Measurements from ENCODE around the gene HCRTR1.

Gene HCRTR1

DNA sequence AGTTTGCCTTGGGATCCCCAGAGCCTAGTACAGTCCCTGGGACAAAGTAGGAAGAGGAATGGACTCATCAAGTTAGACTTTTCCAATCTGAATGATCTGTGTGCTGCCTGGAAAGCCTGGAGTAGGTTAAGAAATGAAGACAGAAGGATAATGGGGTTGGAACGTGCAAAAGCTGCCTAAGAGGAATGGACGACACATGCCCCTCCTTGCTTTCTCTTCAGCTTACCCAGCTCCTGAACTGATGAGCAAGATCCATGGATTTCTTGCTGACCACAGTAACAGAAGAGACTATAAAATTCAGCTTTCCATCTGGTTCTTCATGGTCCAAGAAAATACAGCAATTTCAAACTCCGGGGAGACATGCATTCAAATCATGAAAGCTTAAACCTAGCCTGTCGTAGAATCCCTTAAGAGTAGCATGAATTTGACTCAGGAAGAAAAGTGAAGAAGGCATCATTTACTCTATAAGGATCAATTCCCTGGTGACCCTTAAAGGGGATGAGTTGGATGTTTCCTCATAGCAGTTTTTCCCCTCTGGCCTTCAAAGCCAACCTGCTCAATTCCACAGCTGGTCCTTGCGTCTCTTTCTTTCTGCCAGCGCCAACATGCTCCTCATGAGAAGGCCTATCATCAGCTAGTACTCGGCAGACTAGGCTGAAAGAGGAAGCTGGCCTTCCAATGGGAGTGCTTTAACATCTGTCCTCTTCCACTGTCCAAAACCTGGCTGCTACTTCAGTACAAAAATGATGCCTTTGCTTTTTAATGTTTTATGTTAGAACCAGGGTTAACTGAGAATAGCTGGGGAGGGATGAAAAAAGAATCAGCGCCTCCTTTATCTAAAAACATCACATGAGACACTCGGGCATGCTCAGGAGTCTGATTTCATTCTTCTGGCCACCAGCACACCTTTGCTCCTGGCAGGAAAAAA, 32.9 kb downstream of the HCRTR1 start:
- no peak for DNase-seq (ENCODE audit: low read depth)

- DNase-seq (ENCODE audit: low read depth), result no peak
Observed at GRCh38 chr1:31651089-31651420, 33.6 kb downstream of the HCRTR1 start.

GRCh38 chr1:31651766-31652165, 34.3 kb downstream of the HCRTR1 start:
- no peak for DNase-seq (ENCODE audit: low read depth)

GRCh38 chr1:31652891-31653499, 35.5 kb downstream of the HCRTR1 start:
- no peak for DNase-seq (ENCODE audit: low read depth)

DNA sequence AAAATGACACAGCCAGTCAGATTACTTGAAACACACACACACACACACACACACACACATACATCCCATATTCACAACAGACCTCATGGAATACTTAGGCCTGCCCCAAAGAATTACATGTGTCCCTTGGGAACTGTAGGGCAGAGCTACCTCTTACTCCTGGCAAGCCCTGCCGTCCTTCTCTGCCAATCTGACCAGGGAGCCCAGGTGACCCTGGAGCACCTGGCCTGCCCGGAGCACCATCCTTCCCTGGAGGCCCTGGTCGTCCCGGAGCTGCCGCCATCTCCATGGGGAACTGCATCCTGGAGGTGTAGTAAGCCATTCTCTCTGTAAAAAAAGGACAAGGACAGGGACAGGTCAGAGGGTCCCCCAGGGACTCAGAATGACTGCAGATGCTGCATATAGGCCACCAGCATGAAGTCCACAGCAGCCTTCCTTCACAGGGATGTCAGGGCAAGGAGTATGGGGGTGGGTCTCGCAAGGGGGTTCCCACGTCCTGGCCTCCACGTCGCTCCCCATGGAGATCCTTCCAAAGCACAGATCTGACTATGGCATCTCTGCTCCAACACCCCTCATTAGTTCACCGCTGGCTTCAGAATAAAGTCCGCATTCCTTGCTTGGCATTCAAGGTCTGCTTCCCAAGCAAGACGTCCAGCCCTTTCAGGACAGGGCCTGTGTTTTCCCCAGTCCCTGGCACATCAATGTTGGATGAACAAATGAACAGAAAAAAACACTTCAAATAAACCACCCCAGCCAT, 36.4 kb downstream of the HCRTR1 start:
- no peak for DNase-seq (ENCODE audit: low read depth)

GRCh38 chr1:31654474-31654776, 36.9 kb downstream of the HCRTR1 start:
- no peak for DNase-seq (ENCODE audit: low read depth)

DNA sequence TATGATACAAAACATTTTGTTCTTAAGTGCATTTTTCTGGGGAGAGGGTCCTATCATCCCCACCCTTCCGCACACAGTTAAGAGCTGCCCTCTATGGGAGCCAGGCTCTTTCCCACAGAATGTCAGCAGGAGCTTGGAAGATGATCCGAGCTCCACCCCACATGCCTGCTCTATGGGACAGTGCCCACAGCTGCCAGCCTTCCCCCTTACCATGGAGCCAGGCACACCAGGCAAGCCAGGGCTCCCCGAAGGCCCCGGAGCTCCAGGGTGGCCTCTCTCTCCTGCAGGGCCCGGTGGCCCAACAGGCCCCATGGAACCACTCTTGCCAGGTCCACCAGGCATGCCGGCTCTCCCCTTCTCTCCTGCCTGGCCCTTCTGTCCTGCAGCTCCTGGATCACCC, 37.6 kb downstream of the HCRTR1 start:
- DNase-seq (ENCODE audit: low read depth), result no peak

- DNase-seq (ENCODE audit: low read depth), result no peak
Observed at GRCh38 chr1:31655756-31656155, 38.3 kb downstream of the HCRTR1 start.

GRCh38 chr1:31657020-31657804, 39.7 kb downstream of the HCRTR1 start:
- no peak for DNase-seq (ENCODE audit: low read depth)

DNA sequence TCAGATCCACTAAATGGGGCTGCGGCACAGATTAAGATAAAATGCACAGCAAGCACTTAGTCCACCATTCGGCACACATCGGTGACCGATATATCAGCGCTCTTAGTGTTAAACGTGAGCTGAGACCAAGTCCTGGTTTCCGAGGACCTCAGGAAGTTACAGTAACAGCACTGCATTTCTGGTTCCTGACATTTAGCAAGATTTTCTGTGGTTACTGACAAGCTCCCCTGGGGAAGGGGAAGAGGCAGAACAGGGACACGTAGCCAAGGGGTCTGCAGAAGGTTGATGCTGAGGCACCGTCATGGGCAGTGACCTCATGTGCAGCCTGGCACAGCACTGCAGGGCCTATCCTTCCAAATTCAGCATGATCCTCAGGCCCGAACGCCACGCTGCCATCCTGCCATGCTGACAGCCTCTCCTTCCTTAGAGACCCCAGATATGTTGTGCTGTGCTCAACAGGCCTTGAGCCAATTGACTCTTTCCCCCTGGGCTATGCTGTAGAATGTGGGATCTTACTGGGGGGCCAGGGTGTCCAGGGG, 40.6 kb downstream of the HCRTR1 start:
- no peak for DNase-seq (ENCODE audit: low read depth)

GRCh38 chr1:31658721-31659120, 41.2 kb downstream of the HCRTR1 start:
- no peak for DNase-seq (ENCODE audit: low read depth)

DNA sequence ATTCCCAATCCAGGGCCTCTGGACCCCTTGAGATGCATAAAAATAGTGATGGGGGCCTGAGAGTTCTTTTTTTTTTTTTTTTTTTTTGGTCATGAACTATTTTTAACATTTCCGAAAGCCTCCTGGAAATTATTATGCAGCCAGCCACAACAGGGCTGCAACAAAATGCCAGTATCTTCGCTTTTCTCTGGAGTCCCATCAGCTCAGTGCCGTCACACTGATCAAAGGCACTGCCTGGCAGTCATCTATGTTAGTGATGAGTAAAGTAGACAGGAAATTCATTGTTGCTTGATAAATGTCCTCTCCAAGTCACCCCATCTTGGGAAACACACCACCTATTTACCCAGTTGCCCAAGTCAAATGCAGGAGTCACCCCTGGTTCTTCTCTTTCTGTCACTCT, 42.4 kb downstream of the HCRTR1 start:
- no peak for DNase-seq (ENCODE audit: low read depth)

- no peak for DNase-seq (ENCODE audit: low read depth)
Observed at GRCh38 chr1:31660871-31661455, 43.5 kb downstream of the HCRTR1 start.

DNA sequence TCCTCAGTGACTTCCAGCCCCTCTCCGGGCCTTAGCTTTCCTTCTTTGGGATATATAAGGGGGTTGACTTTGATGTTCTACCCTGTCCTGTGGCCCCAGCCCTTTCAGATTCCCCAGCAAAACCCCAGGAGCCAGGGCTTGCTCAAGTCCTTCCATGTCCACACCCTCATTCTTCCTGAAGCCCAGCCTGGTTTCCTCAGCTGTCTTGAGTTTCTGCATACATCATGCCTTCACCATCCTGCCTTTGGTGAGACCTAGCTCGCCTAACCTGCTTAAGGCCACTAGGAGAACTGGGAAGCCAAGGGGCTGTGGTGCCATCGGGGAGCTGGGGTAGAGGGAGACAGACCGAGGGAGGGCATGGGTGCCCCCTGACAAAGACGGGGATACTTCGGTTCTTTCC, 44.4 kb downstream of the HCRTR1 start:
- no peak for DNase-seq (ENCODE audit: low read depth)

GRCh38 chr1:31662463-31662862, 45.0 kb downstream of the HCRTR1 start:
- DNase-seq (ENCODE audit: low read depth), result no peak

GRCh38 chr1:31663622-31664452, 46.3 kb downstream of the HCRTR1 start:
- peak; percentile 33 for DNase-seq (ENCODE audit: low read depth)

DNA sequence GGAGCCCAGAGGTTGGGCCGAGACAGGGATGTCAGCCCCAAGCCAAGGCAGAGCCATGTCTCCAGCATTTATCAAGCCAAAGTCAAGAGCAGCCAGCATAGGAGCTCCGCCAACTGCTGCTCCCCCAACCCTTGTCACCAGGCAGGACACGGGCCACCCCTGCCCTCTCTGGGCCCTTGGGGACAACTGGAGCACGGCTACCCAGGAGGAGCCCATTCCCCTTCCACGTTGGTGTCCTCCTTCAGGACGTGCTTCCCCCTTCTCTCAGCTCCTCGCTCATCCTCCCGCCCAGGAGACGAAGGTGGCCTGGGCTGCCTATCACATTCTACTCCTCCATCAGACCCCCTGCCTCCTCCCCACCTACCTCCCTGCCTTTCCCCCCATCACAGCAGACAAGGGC, 47.0 kb downstream of the HCRTR1 start:
- DNase-seq (ENCODE audit: low read depth), result no peak

GRCh38 chr1:31665234-31665878, 47.9 kb downstream of the HCRTR1 start:
- no peak for DNase-seq (ENCODE audit: low read depth)

DNA sequence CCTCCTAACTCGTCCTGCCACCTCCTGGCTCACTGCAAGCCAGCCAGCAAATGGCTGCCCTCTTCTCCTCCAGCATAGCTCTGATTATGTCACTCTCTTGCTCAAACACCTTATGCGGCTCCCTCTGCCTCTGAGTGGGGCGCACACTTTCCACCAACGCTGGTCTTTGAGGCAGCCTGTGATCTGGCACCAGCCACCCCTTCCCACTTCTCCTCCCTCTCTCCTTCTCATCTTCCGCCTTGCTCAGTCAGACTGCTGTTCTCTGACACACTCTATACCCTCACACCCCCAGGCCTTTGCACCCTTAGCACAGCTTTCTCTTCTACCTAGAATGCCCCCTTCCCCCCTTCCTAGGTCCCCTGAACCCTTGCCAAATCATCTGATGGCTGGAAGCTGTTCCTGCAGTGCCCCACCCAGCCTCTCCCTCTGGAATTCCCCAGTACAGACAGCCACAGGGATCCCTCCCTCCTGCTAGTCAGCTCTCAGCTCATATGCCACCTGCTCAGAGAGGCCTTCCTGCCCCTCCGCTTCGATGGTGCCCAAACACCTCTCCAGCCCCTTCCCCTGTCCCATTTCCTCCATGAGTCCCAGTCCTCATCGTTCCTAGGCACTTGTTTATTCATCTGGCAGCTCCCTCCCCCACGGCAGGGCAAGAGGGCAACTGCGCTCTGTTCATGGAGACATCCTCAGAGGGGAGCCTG, 48.9 kb downstream of the HCRTR1 start:
- no peak for DNase-seq (ENCODE audit: low read depth)
